Measurements from ENCODE around the gene NKX6-2.

NKX6-2 gene

DNA sequence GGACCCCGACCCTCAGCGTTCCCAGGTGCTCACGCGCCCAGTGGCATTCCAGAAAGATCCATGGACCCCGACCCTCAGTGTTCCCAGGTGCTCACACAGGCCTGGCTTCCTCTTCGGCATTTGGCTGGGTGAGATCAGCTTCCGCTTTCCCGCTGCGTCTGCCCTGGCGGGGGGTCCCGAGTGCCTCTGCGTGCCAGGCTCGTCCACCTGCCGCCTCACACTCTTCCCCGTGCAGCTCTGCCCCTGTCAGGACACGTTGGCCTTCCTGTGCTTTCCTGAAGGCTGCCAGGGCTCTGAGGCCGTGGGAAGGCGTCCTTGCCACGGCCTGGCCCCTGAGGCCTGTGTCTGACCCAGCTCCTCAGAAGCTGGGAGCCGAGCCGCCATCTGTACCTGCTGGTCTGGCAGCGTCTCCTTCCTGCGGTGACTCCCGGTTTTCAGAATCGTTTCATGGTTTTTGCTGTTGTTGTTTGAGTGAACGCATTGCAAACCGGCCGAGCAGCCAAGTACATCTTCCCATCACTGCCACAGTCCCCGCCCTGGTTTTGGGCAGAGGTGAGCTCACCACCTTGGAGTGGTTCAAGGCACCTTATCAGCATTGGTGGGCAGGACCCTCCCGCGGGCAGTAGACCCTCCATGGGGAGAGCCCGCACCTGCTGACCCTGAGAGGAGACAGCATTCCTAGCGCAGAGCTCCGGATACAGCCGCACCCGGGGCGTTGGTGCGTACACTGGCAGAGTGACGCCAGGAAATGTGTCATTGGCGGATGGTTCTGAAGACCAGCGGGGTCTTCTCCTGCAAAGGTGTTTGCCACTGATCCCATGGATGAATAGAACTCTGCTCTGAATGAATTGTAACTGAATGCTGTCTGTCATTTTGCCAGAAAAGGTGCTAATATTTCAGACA lies 17.4 kb downstream of the NKX6-2 start:
- no peak overlapping the region for H3K27ac Mint-ChIP-seq
- H3K9me3 Mint-ChIP-seq (ENCODE audit: low read depth) = no peaks in the 10 kb centered on the region
- H3K4me3 Mint-ChIP-seq = no peak overlapping the region
- H3K36me3 Mint-ChIP-seq = no peaks in the 10 kb centered on the region
- H3K4me1 Mint-ChIP-seq (ENCODE audit: low read depth) = no peaks in the 10 kb centered on the region
- no peaks in the 10 kb centered on the region for H3K27me3 Mint-ChIP-seq

- Mint-ChIP-seq H3K9me3 (ENCODE audit: low read depth) (no peaks in the 10 kb centered on the region), H3K27ac (no peak overlapping the region), H3K4me3 (no peak overlapping the region), H3K4me1 (ENCODE audit: low read depth) (peaks cover 9% of the 10 kb centered on the region), H3K36me3 (peaks cover 2% of the 10 kb centered on the region), H3K27me3 (no peaks in the 10 kb centered on the region)
These were observed 19.7 kb downstream of the NKX6-2 start for GRCh38 chr10:132766291-132766690.

- H3K27ac Mint-ChIP-seq = no peak overlapping the region
- H3K36me3 Mint-ChIP-seq = peaks cover 2% of the 10 kb centered on the region
- H3K9me3 Mint-ChIP-seq (ENCODE audit: low read depth) = no peaks in the 10 kb centered on the region
- H3K4me1 Mint-ChIP-seq (ENCODE audit: low read depth) = peaks cover 10% of the 10 kb centered on the region
- H3K27me3 Mint-ChIP-seq = no peaks in the 10 kb centered on the region
- H3K4me3 Mint-ChIP-seq = no peak overlapping the region
These were observed 20.5 kb downstream of the NKX6-2 start for GRCh38 chr10:132765435-132765834.

GRCh38 chr10:132764108-132764507 lies 21.8 kb downstream of the NKX6-2 start:
- peaks cover 10% of the 10 kb centered on the region for H3K4me1 Mint-ChIP-seq (ENCODE audit: low read depth)
- H3K36me3 Mint-ChIP-seq = peaks cover 2% of the 10 kb centered on the region
- H3K4me3 Mint-ChIP-seq = no peak overlapping the region
- no peak overlapping the region for H3K27ac Mint-ChIP-seq
- H3K9me3 Mint-ChIP-seq (ENCODE audit: low read depth) = no peaks in the 10 kb centered on the region
- H3K27me3 Mint-ChIP-seq = no peaks in the 10 kb centered on the region

GRCh38 chr10:132763545-132763944 lies 22.4 kb downstream of the NKX6-2 start:
- Mint-ChIP-seq H3K4me1 (ENCODE audit: low read depth) (peaks cover 10% of the 10 kb centered on the region), H3K4me3 (no peak overlapping the region), H3K27me3 (no peaks in the 10 kb centered on the region), H3K9me3 (ENCODE audit: low read depth) (no peaks in the 10 kb centered on the region), H3K36me3 (peaks cover 2% of the 10 kb centered on the region), H3K27ac (no peak overlapping the region)

DNA sequence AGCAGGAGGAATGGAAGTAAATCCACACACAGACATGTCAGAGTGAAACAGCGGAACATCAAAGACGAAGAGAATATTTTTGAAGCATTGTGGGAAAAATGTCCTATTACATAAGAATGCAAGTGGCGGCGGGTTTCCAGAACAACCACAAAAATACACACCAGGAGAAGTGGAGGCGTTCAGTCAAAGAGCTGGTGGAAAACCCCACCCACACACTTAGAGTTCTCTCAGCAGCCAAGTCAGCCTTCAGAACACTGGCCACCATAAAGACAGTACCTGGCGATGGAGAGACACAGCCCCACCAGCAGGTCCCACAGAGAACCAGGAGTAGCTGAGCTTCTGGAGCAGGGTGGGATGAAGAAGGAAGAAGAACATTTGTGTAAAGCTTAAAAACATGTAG lies 23.7 kb downstream of the NKX6-2 start:
- peak overlapping the region; percentile 54 for H3K27ac Mint-ChIP-seq
- peaks cover 10% of the 10 kb centered on the region for H3K4me1 Mint-ChIP-seq (ENCODE audit: low read depth)
- no peak overlapping the region for H3K4me3 Mint-ChIP-seq
- H3K9me3 Mint-ChIP-seq (ENCODE audit: low read depth) = no peaks in the 10 kb centered on the region
- peaks cover 4% of the 10 kb centered on the region for H3K36me3 Mint-ChIP-seq
- no peaks in the 10 kb centered on the region for H3K27me3 Mint-ChIP-seq

- Mint-ChIP-seq H3K27ac (no peak overlapping the region), H3K36me3 (peaks cover 5% of the 10 kb centered on the region), H3K27me3 (no peaks in the 10 kb centered on the region)
These were observed 24.4 kb downstream of the NKX6-2 start for GRCh38 chr10:132761395-132762060.

GRCh38 chr10:132758865-132759264 lies 27.1 kb downstream of the NKX6-2 start:
- Mint-ChIP-seq H3K9me3 (ENCODE audit: low read depth) (no peaks in the 10 kb centered on the region), H3K27ac (no peak overlapping the region), H3K36me3 (peaks cover 13% of the 10 kb centered on the region), H3K27me3 (no peaks in the 10 kb centered on the region), H3K4me3 (no peak overlapping the region), H3K4me1 (ENCODE audit: low read depth) (peaks cover 10% of the 10 kb centered on the region)

More at GRCh38 chr10:132761395-132762060, 24.4 kb downstream of the NKX6-2 start:
- Mint-ChIP-seq H3K4me1 (ENCODE audit: low read depth) (peaks cover 10% of the 10 kb centered on the region), H3K4me3 (no peak overlapping the region), H3K9me3 (ENCODE audit: low read depth) (no peaks in the 10 kb centered on the region)

GRCh38 chr10:132757171-132757570 lies 28.8 kb downstream of the NKX6-2 start:
- H3K27ac Mint-ChIP-seq = no peak overlapping the region
- H3K4me1 Mint-ChIP-seq (ENCODE audit: low read depth) = peaks cover 5% of the 10 kb centered on the region
- no peaks in the 10 kb centered on the region for H3K9me3 Mint-ChIP-seq (ENCODE audit: low read depth)
- H3K4me3 Mint-ChIP-seq = no peak overlapping the region
- peaks cover 13% of the 10 kb centered on the region for H3K36me3 Mint-ChIP-seq
- no peaks in the 10 kb centered on the region for H3K27me3 Mint-ChIP-seq

DNA sequence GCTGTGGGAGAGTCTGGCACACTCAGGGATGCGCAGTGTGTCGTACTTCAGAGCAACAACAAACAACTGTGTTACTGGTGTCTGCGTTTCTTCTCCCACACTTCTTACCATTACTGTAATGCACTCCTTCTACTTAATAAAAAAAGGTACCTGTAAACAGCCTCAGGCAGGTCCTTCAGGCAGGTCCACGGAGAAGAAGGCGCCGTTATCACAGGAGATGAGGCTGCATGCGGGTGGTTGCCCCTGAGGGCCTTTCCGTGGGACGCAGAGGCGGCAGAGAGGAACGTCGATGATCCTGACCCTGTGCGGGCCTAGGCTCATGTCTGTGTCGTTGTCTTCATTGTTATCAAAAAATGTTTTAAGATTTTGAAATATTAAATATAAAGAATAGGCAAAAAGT lies 29.4 kb downstream of the NKX6-2 start:
- no peaks in the 10 kb centered on the region for H3K9me3 Mint-ChIP-seq (ENCODE audit: low read depth)
- H3K36me3 Mint-ChIP-seq = peaks cover 11% of the 10 kb centered on the region
- peaks cover 1% of the 10 kb centered on the region for H3K4me1 Mint-ChIP-seq (ENCODE audit: low read depth)
- no peaks in the 10 kb centered on the region for H3K27me3 Mint-ChIP-seq
- H3K27ac Mint-ChIP-seq = no peak overlapping the region
- H3K4me3 Mint-ChIP-seq = no peak overlapping the region

GRCh38 chr10:132755166-132755711 lies 30.7 kb downstream of the NKX6-2 start:
- H3K27ac Mint-ChIP-seq = no peak overlapping the region
- no peaks in the 10 kb centered on the region for H3K4me1 Mint-ChIP-seq (ENCODE audit: low read depth)
- H3K27me3 Mint-ChIP-seq = no peaks in the 10 kb centered on the region
- H3K9me3 Mint-ChIP-seq (ENCODE audit: low read depth) = no peaks in the 10 kb centered on the region
- H3K36me3 Mint-ChIP-seq = peaks cover 11% of the 10 kb centered on the region
- no peak overlapping the region for H3K4me3 Mint-ChIP-seq

GRCh38 chr10:132754071-132754470 lies 31.9 kb downstream of the NKX6-2 start:
- H3K9me3 Mint-ChIP-seq (ENCODE audit: low read depth) = no peaks in the 10 kb centered on the region
- no peaks in the 10 kb centered on the region for H3K27me3 Mint-ChIP-seq
- peaks cover 11% of the 10 kb centered on the region for H3K36me3 Mint-ChIP-seq
- H3K27ac Mint-ChIP-seq = no peak overlapping the region
- no peaks in the 10 kb centered on the region for H3K4me1 Mint-ChIP-seq (ENCODE audit: low read depth)
- no peak overlapping the region for H3K4me3 Mint-ChIP-seq

GRCh38 chr10:132753596-132753995 lies 32.4 kb downstream of the NKX6-2 start:
- Mint-ChIP-seq H3K27ac (no peak overlapping the region), H3K27me3 (no peaks in the 10 kb centered on the region), H3K36me3 (peaks cover 11% of the 10 kb centered on the region)

GRCh38 chr10:132752961-132753360 lies 33.0 kb downstream of the NKX6-2 start:
- no peaks in the 10 kb centered on the region for H3K27me3 Mint-ChIP-seq
- H3K4me1 Mint-ChIP-seq (ENCODE audit: low read depth) = no peaks in the 10 kb centered on the region

More at GRCh38 chr10:132753596-132753995, 32.4 kb downstream of the NKX6-2 start:
- Mint-ChIP-seq H3K4me3 (no peak overlapping the region), H3K4me1 (ENCODE audit: low read depth) (no peaks in the 10 kb centered on the region), H3K9me3 (ENCODE audit: low read depth) (no peaks in the 10 kb centered on the region)

DNA sequence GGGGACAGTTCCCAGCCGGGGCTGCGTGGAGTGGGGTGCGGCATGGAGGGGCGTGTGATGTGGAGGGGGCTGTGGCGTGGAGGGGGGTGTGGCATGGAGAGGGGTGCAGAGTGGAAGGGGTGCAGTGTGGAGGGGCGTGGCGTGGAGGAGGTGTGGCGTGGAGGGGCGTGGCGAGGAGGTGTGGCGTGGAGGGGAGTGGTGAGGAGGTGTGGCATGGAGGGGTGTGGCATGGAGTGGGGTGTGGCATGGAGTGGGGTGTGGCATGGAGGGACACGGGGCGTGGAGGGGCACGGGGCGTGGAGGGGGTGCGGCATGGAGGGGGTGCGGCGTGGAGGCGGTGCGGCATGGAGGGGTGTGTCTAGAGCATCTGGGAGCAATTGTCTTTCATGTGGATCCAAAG lies 33.6 kb downstream of the NKX6-2 start:
- H3K36me3 Mint-ChIP-seq = peaks cover 10% of the 10 kb centered on the region
- no peak overlapping the region for H3K27ac Mint-ChIP-seq

More at GRCh38 chr10:132752961-132753360, 33.0 kb downstream of the NKX6-2 start:
- Mint-ChIP-seq H3K9me3 (ENCODE audit: low read depth) (no peaks in the 10 kb centered on the region), H3K4me3 (no peak overlapping the region), H3K36me3 (peaks cover 11% of the 10 kb centered on the region), H3K27ac (no peak overlapping the region)

More for the DNA sequence above, 33.6 kb downstream of the NKX6-2 start:
- no peaks in the 10 kb centered on the region for H3K4me1 Mint-ChIP-seq (ENCODE audit: low read depth)
- H3K4me3 Mint-ChIP-seq = no peak overlapping the region
- H3K9me3 Mint-ChIP-seq (ENCODE audit: low read depth) = no peaks in the 10 kb centered on the region
- H3K27me3 Mint-ChIP-seq = no peaks in the 10 kb centered on the region
